Measurements from ENCODE around the gene PEAK1. TPM values are rescaled to one million over a fixed set of nuclear protein-coding genes. Genes with fewer than 3 reads are reported as not detected.
"Not testable (repeated sequence)": the region's sequence is repeated elsewhere in the genome, so short reads cannot be mapped to it uniquely, and the experiment has no call there.

The PEAK1 gene
- total RNA-seq, 1 experiment from 2014 or later = 36.7 TPM

- TF ChIP-seq CTCF (conservative IDR thresholded peaks at IDR 0.05; ENCODE audit: low read depth, low read length) = no peak
- CTCF ChIA-PET = no interaction called here
- Histone ChIP-seq H3K4me1 (ENCODE audit: insufficient read depth, low read length, poor library complexity, severe bottlenecking) (peaks cover 25% of the 10 kb centered on the region), H3K4me3 (ENCODE audit: low read depth, low read length, poor library complexity, severe bottlenecking) (no peak overlapping the region), H3K36me3 (ENCODE audit: insufficient read depth, low read length, poor library complexity, severe bottlenecking) (no peaks in the 10 kb centered on the region), H3K27ac (ENCODE audit: low read depth, low read length, poor library complexity, severe bottlenecking) (peak overlapping the region; percentile 55), H3K27me3 (replicated peaks; ENCODE audit: insufficient read depth, low read depth, low read length, poor library complexity) (no peaks in the 10 kb centered on the region), H3K9me3 (ENCODE audit: low read depth, low read length, poor library complexity, severe bottlenecking) (no peaks in the 10 kb centered on the region)
- BruUV-seq (replicated peaks) = no TSS peak
- POLR2A ChIA-PET (ENCODE audit: low non-redundant PET) = no interaction called here
- intact Hi-C loops (cut with micrococcal nuclease; ENCODE audit: unreplicated experiment) = loop anchor here (10.0 kb wide), 1 partner anchor 695 kb away; no protein-coding TSS in a partner anchor
- DNase-seq (ENCODE audit: low spot score) = no peak
These were observed 239.6 kb downstream of the PEAK1 start for GRCh38 chr15:77180270-77180669.

- intact Hi-C loops (cut with micrococcal nuclease; ENCODE audit: unreplicated experiment) = no loop called here
- BruUV-seq (replicated peaks) = TSS peak; percentile 36
These were observed 240.3 kb downstream of the PEAK1 start for GRCh38 chr15:77179541-77179998.

GRCh38 chr15:77178411-77178810 is 241.5 kb downstream of the PEAK1 start:
- Histone ChIP-seq H3K4me1 (ENCODE audit: insufficient read depth, low read length, poor library complexity, severe bottlenecking) (peaks cover 25% of the 10 kb centered on the region), H3K27ac (ENCODE audit: low read depth, low read length, poor library complexity, severe bottlenecking) (no peak overlapping the region), H3K36me3 (ENCODE audit: insufficient read depth, low read length, poor library complexity, severe bottlenecking) (no peaks in the 10 kb centered on the region), H3K27me3 (replicated peaks; ENCODE audit: insufficient read depth, low read depth, low read length, poor library complexity) (no peaks in the 10 kb centered on the region), H3K4me3 (ENCODE audit: low read depth, low read length, poor library complexity, severe bottlenecking) (no peak overlapping the region), H3K9me3 (ENCODE audit: low read depth, low read length, poor library complexity, severe bottlenecking) (no peaks in the 10 kb centered on the region)
- POLR2A ChIA-PET (ENCODE audit: low non-redundant PET) = no interaction called here
- intact Hi-C loops (cut with micrococcal nuclease; ENCODE audit: unreplicated experiment) = no loop called here
- no TSS peak for BruUV-seq (replicated peaks)
- DNase-seq (ENCODE audit: low spot score) = no peak
- TF ChIP-seq CTCF (conservative IDR thresholded peaks at IDR 0.05; ENCODE audit: low read depth, low read length) = no peak
- no peak for TF ChIP-seq EZH2 (IDR thresholded peaks at IDR 0.05; ENCODE audit: borderline replicate concordance, low read depth, low read length, poor library complexity, severe bottlenecking)
- CTCF ChIA-PET = no interaction called here

More at GRCh38 chr15:77179541-77179998, 240.3 kb downstream of the PEAK1 start:
- Histone ChIP-seq H3K36me3 (ENCODE audit: insufficient read depth, low read length, poor library complexity, severe bottlenecking) (no peaks in the 10 kb centered on the region), H3K27ac (ENCODE audit: low read depth, low read length, poor library complexity, severe bottlenecking) (no peak overlapping the region), H3K27me3 (replicated peaks; ENCODE audit: insufficient read depth, low read depth, low read length, poor library complexity) (no peaks in the 10 kb centered on the region), H3K4me3 (ENCODE audit: low read depth, low read length, poor library complexity, severe bottlenecking) (no peak overlapping the region), H3K4me1 (ENCODE audit: insufficient read depth, low read length, poor library complexity, severe bottlenecking) (peaks cover 25% of the 10 kb centered on the region), H3K9me3 (ENCODE audit: low read depth, low read length, poor library complexity, severe bottlenecking) (no peaks in the 10 kb centered on the region)
- ChIA-PET CTCF (no interaction called here), POLR2A (ENCODE audit: low non-redundant PET) (no interaction called here)
- TF ChIP-seq CTCF (conservative IDR thresholded peaks at IDR 0.05; ENCODE audit: low read depth, low read length) (no peak), EZH2 (IDR thresholded peaks at IDR 0.05; ENCODE audit: borderline replicate concordance, low read depth, low read length, poor library complexity, severe bottlenecking) (no peak)
- no peak for DNase-seq (ENCODE audit: low spot score)

- POLR2A ChIA-PET (ENCODE audit: low non-redundant PET); H3K27ac ChIP-seq (ENCODE audit: low read depth, low read length, poor library complexity, severe bottlenecking); H3K27me3 ChIP-seq (replicated peaks; ENCODE audit: insufficient read depth, low read depth, low read length, poor library complexity); CTCF ChIA-PET; intact Hi-C loops (cut with micrococcal nuclease; ENCODE audit: unreplicated experiment); H3K36me3 ChIP-seq (ENCODE audit: insufficient read depth, low read length, poor library complexity, severe bottlenecking); BruUV-seq (replicated peaks); H3K4me1 ChIP-seq (ENCODE audit: insufficient read depth, low read length, poor library complexity, severe bottlenecking); H3K9me3 ChIP-seq (ENCODE audit: low read depth, low read length, poor library complexity, severe bottlenecking); DNase-seq (ENCODE audit: low spot score); H3K4me3 ChIP-seq (ENCODE audit: low read depth, low read length, poor library complexity, severe bottlenecking): not testable (repeated sequence)
These were observed 243.8 kb downstream of the PEAK1 start for GRCh38 chr15:77176148-77176547.
